ENCODE results near the gene PHLPP1.

- TF ChIP-seq, protein P1, sequence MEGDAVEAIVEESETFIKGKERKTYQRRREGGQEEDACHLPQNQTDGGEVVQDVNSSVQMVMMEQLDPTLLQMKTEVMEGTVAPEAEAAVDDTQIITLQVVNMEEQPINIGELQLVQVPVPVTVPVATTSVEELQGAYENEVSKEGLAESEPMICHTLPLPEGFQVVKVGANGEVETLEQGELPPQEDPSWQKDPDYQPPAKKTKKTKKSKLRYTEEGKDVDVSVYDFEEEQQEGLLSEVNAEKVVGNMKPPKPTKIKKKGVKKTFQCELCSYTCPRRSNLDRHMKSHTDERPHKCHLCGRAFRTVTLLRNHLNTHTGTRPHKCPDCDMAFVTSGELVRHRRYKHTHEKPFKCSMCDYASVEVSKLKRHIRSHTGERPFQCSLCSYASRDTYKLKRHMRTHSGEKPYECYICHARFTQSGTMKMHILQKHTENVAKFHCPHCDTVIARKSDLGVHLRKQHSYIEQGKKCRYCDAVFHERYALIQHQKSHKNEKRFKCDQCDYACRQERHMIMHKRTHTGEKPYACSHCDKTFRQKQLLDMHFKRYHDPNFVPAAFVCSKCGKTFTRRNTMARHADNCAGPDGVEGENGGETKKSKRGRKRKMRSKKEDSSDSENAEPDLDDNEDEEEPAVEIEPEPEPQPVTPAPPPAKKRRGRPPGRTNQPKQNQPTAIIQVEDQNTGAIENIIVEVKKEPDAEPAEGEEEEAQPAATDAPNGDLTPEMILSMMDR (IDR thresholded peaks at IDR 0.05; ENCODE audit: low read depth, low read length): no peak
- TF ChIP-seq POLR2A (IDR thresholded peaks at IDR 0.05; ENCODE audit: extremely low read depth, insufficient read length) (no peak), MYC (IDR thresholded peaks at IDR 0.05; ENCODE audit: low read depth, low read length) (no peak)
Measured at GRCh38 chr18:62790871-62791772, 75.8 kb downstream of the PHLPP1 start.

Measured in NB4 (cell line).